Karpas-422 (cell line): ENCODE results near the gene C1GALT1C1L. TPM values are rescaled to one million over a fixed set of nuclear protein-coding genes. Genes with fewer than 3 reads are reported as not detected.
"Not testable (repeated sequence)": the region's sequence is repeated elsewhere in the genome, so short reads cannot be mapped to it uniquely, and the experiment has no call there.

Source experiments
- DNase-seq: peaks from one replicate; pipeline ENCODE4 v3.0.0-alpha.2; 2015
- H2AFZ ChIP-seq: fragments of 200-600 bp; sonication (generic); 2 replicates; pipeline ENCODE4 v1.6.1; 2014; ENCODE audit warnings: antibody characterized with exemption, low read length, mixed read lengths
- H3K27ac ChIP-seq: fragments of 200-600 bp; sonication (generic); 2 replicates; pipeline ENCODE4 v1.5.1; 2014; ENCODE audit warnings: mild to moderate bottlenecking, low read length, moderate library complexity
- H3K27me3 ChIP-seq: fragments of 200-600 bp; sonication (generic); 2 replicates; pipeline ENCODE4 v1.6.1; 2014; ENCODE audit warnings: low read length, mixed read lengths
- H3K36me3 ChIP-seq: fragments of 200-600 bp; sonication (generic); 2 replicates; pipeline ENCODE4 v1.6.1; 2014; ENCODE audit warnings: low read length, mixed read lengths; ENCODE audit not compliant: insufficient read depth
- H3K4me1 ChIP-seq: fragments of 200-600 bp; sonication (generic); 2 replicates; pipeline ENCODE4 v1.6.1; 2014; ENCODE audit warnings: mild to moderate bottlenecking, low read length, mixed read lengths
- H3K4me2 ChIP-seq: fragments of 200-600 bp; sonication (generic); 2 replicates; pipeline ENCODE4 v1.6.1; 2014; ENCODE audit warnings: low read length, low read depth, mild to moderate bottlenecking; ENCODE audit not compliant: poor library complexity, severe bottlenecking
- H3K4me3 ChIP-seq: fragments of 200-600 bp; sonication (generic); 2 replicates; pipeline ENCODE4 v1.5.1; 2014; ENCODE audit warnings: mild to moderate bottlenecking, antibody characterized with exemption, low read length, mixed read lengths
- H3K79me2 ChIP-seq: fragments of 200-600 bp; sonication (generic); 2 replicates; pipeline ENCODE4 v1.6.1; 2014; ENCODE audit warnings: mild to moderate bottlenecking, low read length, mixed read lengths
- H3K9ac ChIP-seq: fragments of 200-600 bp; sonication (generic); 2 replicates; pipeline ENCODE4 v1.6.0; 2014; ENCODE audit warnings: low read length
- H3K9me2 ChIP-seq: fragments of 200-600 bp; sonication (generic), shearing (Covaris generic); replicated peaks from 2 replicates; pipeline ENCODE4 v1.6.0; 2014; ENCODE audit warnings: mild to moderate bottlenecking, low read length, moderate library complexity; ENCODE audit not compliant: insufficient read depth
- H3K9me3 ChIP-seq: fragments of 300-700, 200-600 bp; sonication (generic); 2 replicates; pipeline ENCODE4 v1.6.1; 2014; ENCODE audit warnings: low read length, mixed read lengths
- H4K20me1 ChIP-seq: fragments of 200-600 bp; sonication (generic); 2 replicates; pipeline ENCODE4 v1.6.1; 2014; ENCODE audit warnings: mild to moderate bottlenecking, antibody characterized with exemption, low read length, low read depth; ENCODE audit not compliant: insufficient read depth
- total RNA-seq: library from RNA; depleted of rRNA; stranded (reverse); fragments of >200 nt; shearing (Covaris generic); gene quantifications from 2 replicates; pipeline ENCODE4 v1.2.3, GENCODE V29; 2014; ENCODE audit warnings: low replicate concordance

Gene C1GALT1C1L
- total RNA-seq, 1 experiment from 2014 or later, result not detected

DNA sequence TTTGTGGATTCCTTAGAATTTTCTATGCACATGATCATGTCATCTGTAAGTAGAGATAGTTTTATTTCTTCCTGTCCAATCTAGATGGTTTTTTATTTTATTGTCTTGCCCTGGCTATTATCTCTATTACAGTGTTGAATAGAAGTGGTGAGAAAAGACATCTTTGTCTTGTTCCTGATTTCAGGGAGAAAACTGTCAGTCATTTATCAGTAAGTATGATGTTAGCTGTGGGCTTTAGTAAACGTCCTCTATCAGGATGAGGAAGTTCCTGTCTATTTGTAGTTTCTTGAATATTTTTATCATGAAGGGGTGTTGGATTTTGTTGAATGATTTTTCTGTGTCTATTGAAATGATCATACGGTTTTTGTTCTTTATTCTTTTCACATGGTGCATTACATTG lies 33.9 kb downstream of the C1GALT1C1L start:
- no peak overlapping the region for H3K9ac ChIP-seq
- 0 out of 2 replicates have a peak, but pooled peaks cover 3% of the 10 kb centered on the region for H3K9me3 ChIP-seq
- no peak for DNase-seq
- H3K4me3 ChIP-seq, result no peak overlapping the region
- H3K27ac ChIP-seq, result no peak overlapping the region
- no peak overlapping the region for H3K4me2 ChIP-seq
- no peaks in the 10 kb centered on the region for H3K4me1 ChIP-seq
- H3K9me2 ChIP-seq, result no peaks in the 10 kb centered on the region
- no peaks in the 10 kb centered on the region for H4K20me1 ChIP-seq
- no peaks in the 10 kb centered on the region for H3K36me3 ChIP-seq
- H3K27me3 ChIP-seq, result no peaks in the 10 kb centered on the region
- no peak overlapping the region for H2AFZ ChIP-seq
- H3K79me2 ChIP-seq, result no peaks in the 10 kb centered on the region

DNA sequence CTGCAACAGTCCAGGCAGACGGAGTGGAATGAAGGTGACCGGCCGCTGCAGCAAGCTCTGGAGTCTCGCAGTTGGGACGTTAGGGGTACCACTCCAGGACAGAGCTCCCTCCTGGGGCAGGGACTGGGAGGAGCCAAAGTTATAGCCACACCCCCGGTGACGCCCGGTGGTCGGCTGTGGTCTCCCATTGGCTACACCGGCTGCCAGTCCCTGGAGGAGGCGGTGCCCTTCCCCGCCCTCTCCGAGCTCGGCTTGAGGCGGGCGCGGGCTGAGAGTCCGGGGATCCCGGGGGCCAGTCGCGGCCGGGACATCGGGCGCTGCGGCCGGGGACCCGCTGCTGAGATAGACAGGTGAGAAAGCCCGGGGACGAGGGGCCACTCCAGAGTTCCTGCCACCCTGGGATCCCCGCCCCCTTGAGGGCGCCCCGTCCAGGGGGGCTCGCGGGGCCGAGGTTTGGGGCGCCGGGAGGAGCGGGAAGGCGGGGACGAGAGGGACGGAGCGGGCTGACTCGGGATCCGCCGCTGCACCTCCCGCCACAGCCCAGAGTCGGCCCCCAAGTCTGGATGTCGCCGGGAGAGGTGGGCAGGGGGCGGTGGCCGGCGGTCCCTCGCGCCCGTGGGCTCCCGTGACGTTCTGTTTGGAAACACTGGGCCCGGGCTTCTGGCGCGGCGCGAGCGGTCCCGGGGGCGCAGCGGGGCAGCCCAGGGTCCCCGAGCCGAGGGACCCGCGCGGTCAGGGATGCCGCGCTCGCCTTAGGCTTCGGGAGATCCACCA lies 39.0 kb downstream of the C1GALT1C1L start, which contains the start of gene PLEKHH2:
PLEKHH2 (plus strand) TSS at position 231 of the 774 bp plus-strand sequence. CDS start 7,414 bp downstream, outside the sequence.
- 0 out of 2 replicates have a peak, but pooled peaks cover 3% of the 10 kb centered on the region for H3K9me3 ChIP-seq
- H3K4me2 ChIP-seq, result no peak within 1 kb of the TSS
- no peaks in the 10 kb centered on the region for H3K79me2 ChIP-seq
- no peaks in the 10 kb centered on the region for H3K27me3 ChIP-seq
- no peaks in the 10 kb centered on the region for H3K36me3 ChIP-seq
- no peak for DNase-seq
- H3K4me3 ChIP-seq, result no peak within 1 kb of the TSS
- H3K27ac ChIP-seq, result no peak within 1 kb of the TSS
- no peak within 1 kb of the TSS for H2AFZ ChIP-seq
- no peak within 1 kb of the TSS for H3K9ac ChIP-seq
- no peaks in the 10 kb centered on the region for H3K9me2 ChIP-seq
- no peaks in the 10 kb centered on the region for H4K20me1 ChIP-seq
- H3K4me1 ChIP-seq, result 0 out of 2 replicates have a peak, but pooled peaks cover 3% of the 10 kb centered on the region

DNA sequence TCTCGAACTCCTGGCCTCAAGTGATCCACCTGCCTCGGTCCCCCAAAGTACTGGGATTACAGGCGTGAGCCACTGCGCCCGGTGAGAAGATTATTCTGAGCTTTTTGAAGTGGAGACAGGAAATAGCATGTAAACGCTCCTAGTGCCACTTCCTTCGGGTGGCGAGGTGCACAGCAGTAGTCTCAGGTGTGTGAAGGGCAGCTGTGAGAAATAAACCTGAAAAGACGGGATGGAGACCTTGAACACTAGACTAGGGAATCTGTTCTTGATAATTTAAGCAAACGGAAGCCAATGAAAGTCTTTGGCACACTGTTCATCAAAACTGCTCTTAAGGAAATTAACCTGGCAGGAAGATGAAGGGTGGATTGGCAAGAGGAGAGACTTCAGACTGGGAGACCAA lies 39.6 kb downstream of the C1GALT1C1L start:
- H3K4me2 ChIP-seq, result no peak overlapping the region
- H3K9me3 ChIP-seq, result 0 out of 2 replicates have a peak, but pooled peaks cover 3% of the 10 kb centered on the region
- H3K4me3 ChIP-seq, result no peak overlapping the region
- H3K36me3 ChIP-seq, result no peaks in the 10 kb centered on the region
- H3K9ac ChIP-seq, result no peak overlapping the region
- no peaks in the 10 kb centered on the region for H4K20me1 ChIP-seq
- no peak overlapping the region for H3K27ac ChIP-seq
- H3K27me3 ChIP-seq, result no peaks in the 10 kb centered on the region
- H3K9me2 ChIP-seq, result no peaks in the 10 kb centered on the region
- no peaks in the 10 kb centered on the region for H3K79me2 ChIP-seq
- no peak for DNase-seq
- H3K4me1 ChIP-seq, result 0 out of 2 replicates have a peak, but pooled peaks cover 3% of the 10 kb centered on the region
- H2AFZ ChIP-seq, result no peak overlapping the region

DNA sequence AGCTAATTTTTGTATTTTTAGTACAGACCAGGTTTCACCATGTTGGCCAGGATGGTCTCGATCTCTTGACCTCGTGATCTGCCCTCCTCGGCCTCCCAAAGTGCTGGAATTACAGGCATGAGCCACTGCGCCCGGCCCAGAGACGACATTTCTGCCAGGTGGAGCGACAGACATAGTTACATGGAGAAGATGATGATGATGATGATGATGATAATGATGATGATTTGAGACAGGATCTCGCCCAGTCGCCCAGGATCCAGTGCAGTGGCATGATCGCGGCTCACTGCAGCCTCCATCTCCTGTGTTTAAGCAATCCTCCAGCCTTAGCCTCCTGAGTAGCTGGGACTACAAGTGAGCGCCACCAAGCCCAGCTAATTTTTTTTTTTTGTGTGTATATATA lies 40.1 kb downstream of the C1GALT1C1L start:
- not testable (repeated sequence) for H3K4me2 ChIP-seq, H3K79me2 ChIP-seq, H2AFZ ChIP-seq, H3K9me2 ChIP-seq, DNase-seq, H3K4me3 ChIP-seq, H3K27me3 ChIP-seq, H3K4me1 ChIP-seq, H3K9ac ChIP-seq, H4K20me1 ChIP-seq, H3K36me3 ChIP-seq, H3K27ac ChIP-seq, H3K9me3 ChIP-seq

DNA sequence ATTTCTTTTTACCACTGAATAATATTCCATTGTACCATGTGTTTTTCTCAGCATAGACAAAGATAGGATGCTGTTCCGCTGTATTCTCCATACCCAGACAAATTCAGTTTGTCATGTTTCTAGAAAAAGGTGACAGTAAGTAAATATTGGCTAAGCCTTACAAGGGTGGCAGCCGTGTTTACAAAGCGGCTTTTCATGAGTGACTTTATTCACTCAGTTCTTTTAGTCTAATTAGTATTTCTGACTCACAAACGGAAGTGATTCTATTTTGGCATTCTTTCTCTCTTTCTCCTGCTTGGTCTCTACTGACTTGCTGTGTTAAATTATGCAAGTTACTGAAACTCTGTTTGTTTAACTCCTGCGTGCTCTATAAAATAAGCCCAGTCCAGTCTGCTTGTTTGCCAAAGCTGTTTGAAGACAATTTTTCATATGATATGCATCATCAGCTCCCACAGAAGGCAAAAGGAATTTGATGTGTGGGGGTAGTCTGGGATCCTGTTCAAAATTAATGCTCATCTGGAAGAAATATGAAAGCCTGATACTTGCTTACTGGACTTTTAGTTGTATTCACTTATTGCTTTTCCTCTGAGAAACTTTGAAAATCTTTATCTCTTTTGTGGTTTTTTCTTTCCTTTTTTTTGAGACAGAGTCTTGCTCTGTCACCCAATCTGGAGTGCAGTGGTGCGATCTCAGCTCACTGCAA lies 41.5 kb downstream of the C1GALT1C1L start:
- Histone ChIP-seq H3K9ac (no peak overlapping the region), H3K9me3 (0 out of 2 replicates have a peak, but pooled peaks cover 3% of the 10 kb centered on the region), H3K4me2 (no peak overlapping the region), H3K36me3 (no peaks in the 10 kb centered on the region), H3K79me2 (no peaks in the 10 kb centered on the region), H3K9me2 (no peaks in the 10 kb centered on the region), H3K4me1 (0 out of 2 replicates have a peak, but pooled peaks cover 3% of the 10 kb centered on the region), H4K20me1 (no peaks in the 10 kb centered on the region), H3K27ac (no peak overlapping the region), H2AFZ (no peak overlapping the region), H3K4me3 (no peak overlapping the region), H3K27me3 (no peaks in the 10 kb centered on the region)
- no peak for DNase-seq

DNA sequence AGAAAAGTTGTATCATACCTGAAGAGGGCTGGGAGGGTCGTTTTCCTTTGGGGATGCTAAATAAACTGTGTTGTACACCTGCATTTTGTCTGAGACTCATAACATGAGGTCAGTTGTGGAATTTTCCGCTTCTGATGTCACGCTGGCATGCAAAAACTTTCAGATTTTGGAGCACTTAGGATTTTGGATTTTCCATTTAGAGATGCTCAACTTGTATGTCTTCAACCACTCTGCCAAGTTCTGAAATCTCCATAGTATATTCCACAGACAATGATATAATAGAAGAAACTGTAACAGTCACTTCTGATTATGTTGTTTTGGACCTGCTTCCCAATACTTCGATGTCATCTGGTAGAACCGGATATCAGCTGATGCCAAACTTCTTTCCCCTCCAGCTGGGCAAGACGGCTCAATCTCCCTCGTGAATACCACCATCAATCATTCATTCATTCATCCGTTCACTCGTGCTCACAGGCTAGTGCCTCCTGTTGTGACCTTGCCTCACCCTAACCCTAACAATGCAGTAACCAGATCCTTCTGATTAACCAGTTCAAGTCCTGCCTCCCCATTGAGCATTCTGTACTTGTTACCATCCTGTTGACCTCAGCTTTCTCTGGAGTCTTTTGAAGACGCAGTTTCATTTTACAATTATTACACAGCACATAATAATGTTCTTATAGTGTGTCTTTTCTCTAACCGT lies 44.5 kb downstream of the C1GALT1C1L start:
- Histone ChIP-seq H3K4me2 (no peak overlapping the region), H3K4me1 (0 out of 2 replicates have a peak, but pooled peaks cover 3% of the 10 kb centered on the region), H3K27me3 (no peaks in the 10 kb centered on the region), H3K36me3 (no peaks in the 10 kb centered on the region), H2AFZ (no peak overlapping the region), H3K9me2 (no peaks in the 10 kb centered on the region), H3K79me2 (no peaks in the 10 kb centered on the region), H3K4me3 (no peak overlapping the region), H3K27ac (no peak overlapping the region), H3K9me3 (no peaks in the 10 kb centered on the region), H4K20me1 (no peaks in the 10 kb centered on the region), H3K9ac (no peak overlapping the region)
- DNase-seq, result no peak
